ENCODE data around the gene LNX2. TPM values are rescaled to one million over a fixed set of nuclear protein-coding genes. Genes with fewer than 3 reads are reported as not detected.

LNX2 gene
- total RNA-seq, 1 donor from 2014 or later = 29.2 TPM

DNA sequence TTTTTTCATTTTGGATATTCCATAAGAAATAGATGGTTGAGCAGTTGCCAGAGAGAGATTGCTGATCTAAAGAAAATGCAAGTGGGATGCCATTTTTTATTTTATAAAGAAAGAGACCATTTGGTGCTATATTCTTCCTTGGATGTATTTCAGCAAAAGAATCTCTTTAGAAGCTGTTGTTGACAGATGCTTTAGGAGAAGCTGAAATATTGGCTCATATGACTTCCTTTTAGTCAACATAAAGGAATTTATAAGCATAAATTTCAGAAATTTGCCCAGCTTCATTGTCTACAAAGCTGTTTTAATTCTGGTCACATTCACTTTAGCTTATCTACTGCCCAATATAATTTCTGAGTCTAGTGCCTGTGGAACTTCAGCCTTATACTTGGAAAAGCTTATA is 38.2 kb upstream of the LNX2 start:
- DNase-seq (ENCODE audit: low read depth) = no peak
- no peak for FAIRE-seq

DNA sequence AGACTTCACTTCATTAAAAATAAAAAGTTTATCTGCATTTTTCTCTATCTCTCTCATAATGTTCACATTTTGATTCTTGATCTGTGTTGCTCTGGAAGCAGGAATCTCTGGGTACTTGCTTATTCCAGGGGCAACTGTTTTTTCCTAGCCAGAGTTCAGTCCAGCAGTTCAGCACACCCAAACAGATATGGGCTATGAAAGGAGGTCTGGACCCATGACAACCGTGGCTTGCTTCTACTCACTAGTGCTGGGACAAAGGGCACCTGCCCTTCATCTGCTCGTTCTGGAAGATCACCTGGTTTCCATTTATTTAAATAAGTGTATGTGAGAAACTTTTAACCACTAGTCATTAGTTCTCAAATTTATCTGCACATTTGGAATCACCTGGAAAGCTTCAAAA is 37.4 kb upstream of the LNX2 start:
- FAIRE-seq (no peak), DNase-seq (ENCODE audit: low read depth) (no peak)
- no peak overlapping the region for H3K4me3 ChIP-seq (ENCODE audit: low read depth, low read length)
- TF ChIP-seq, protein P1, sequence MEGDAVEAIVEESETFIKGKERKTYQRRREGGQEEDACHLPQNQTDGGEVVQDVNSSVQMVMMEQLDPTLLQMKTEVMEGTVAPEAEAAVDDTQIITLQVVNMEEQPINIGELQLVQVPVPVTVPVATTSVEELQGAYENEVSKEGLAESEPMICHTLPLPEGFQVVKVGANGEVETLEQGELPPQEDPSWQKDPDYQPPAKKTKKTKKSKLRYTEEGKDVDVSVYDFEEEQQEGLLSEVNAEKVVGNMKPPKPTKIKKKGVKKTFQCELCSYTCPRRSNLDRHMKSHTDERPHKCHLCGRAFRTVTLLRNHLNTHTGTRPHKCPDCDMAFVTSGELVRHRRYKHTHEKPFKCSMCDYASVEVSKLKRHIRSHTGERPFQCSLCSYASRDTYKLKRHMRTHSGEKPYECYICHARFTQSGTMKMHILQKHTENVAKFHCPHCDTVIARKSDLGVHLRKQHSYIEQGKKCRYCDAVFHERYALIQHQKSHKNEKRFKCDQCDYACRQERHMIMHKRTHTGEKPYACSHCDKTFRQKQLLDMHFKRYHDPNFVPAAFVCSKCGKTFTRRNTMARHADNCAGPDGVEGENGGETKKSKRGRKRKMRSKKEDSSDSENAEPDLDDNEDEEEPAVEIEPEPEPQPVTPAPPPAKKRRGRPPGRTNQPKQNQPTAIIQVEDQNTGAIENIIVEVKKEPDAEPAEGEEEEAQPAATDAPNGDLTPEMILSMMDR (IDR thresholded peaks at IDR 0.05; ENCODE audit: insufficient read depth, low read length, severe bottlenecking) = no peak
- no peaks in the 10 kb centered on the region for H3K27me3 ChIP-seq (ENCODE audit: control insufficient read depth, insufficient read depth, low read length)
- H3K36me3 ChIP-seq (ENCODE audit: control insufficient read depth, insufficient read depth, low read length) = no peaks in the 10 kb centered on the region

More for the DNA sequence above, 38.2 kb upstream of the LNX2 start:
- Histone ChIP-seq H3K27me3 (ENCODE audit: control insufficient read depth, insufficient read depth, low read length) (no peaks in the 10 kb centered on the region), H3K36me3 (ENCODE audit: control insufficient read depth, insufficient read depth, low read length) (no peaks in the 10 kb centered on the region), H3K4me3 (ENCODE audit: low read depth, low read length) (no peak overlapping the region)
- TF ChIP-seq, protein P1 (IDR thresholded peaks at IDR 0.05; ENCODE audit: insufficient read depth, low read length, severe bottlenecking) = no peak

DNA sequence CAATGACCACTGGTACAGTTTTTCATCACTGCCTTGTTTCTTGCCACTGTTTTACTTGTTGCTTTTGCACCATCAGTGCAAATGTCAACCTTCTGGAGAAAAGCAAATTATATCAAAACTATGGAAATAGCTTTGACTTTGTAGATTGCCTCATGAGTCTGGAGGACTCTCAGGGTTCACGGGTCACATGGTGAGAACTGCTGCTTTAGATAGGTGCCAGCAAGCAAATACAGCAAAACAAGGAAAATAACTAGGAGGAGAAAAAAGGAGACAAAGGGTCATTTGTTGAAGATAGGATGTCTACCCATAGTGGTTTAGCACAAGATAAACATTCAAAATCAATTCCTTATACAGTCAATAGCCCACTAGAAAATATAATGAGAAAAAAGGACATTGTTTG is 34.5 kb upstream of the LNX2 start:
- FAIRE-seq = no peak
- H3K4me3 ChIP-seq (ENCODE audit: low read depth, low read length) = no peak overlapping the region
- TF ChIP-seq, protein P1 (IDR thresholded peaks at IDR 0.05; ENCODE audit: insufficient read depth, low read length, severe bottlenecking) = no peak

DNA sequence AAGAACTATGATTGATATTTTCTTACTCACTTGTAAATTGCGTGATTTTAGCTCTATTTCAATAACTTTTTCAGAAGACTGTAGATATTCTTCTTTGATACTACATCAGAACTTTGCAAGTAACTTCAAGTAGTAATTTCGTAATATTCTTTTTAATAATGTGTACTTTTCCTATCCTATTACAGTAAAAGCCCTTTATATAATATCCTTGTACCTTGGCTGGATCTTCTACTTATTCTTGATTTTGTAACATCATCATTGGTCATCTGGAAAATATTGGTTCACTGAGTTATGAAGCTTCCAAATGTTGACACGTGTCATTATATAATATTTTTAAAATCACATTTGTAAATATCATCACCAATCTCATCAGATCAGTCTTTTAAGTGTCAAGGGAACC is 33.7 kb upstream of the LNX2 start:
- peaks cover 7% of the 10 kb centered on the region for H3K36me3 ChIP-seq (ENCODE audit: control insufficient read depth, insufficient read depth, low read length)
- FAIRE-seq = no peak
- TF ChIP-seq, protein P1 (IDR thresholded peaks at IDR 0.05; ENCODE audit: insufficient read depth, low read length, severe bottlenecking) = no peak
- H3K4me3 ChIP-seq (ENCODE audit: low read depth, low read length) = no peak overlapping the region
- DNase-seq (ENCODE audit: low read depth) = no peak
- no peaks in the 10 kb centered on the region for H3K27me3 ChIP-seq (ENCODE audit: control insufficient read depth, insufficient read depth, low read length)

More for the DNA sequence above, 34.5 kb upstream of the LNX2 start:
- no peak for DNase-seq (ENCODE audit: low read depth)
- Histone ChIP-seq H3K36me3 (ENCODE audit: control insufficient read depth, insufficient read depth, low read length) (peaks cover 4% of the 10 kb centered on the region), H3K27me3 (ENCODE audit: control insufficient read depth, insufficient read depth, low read length) (no peaks in the 10 kb centered on the region)

DNA sequence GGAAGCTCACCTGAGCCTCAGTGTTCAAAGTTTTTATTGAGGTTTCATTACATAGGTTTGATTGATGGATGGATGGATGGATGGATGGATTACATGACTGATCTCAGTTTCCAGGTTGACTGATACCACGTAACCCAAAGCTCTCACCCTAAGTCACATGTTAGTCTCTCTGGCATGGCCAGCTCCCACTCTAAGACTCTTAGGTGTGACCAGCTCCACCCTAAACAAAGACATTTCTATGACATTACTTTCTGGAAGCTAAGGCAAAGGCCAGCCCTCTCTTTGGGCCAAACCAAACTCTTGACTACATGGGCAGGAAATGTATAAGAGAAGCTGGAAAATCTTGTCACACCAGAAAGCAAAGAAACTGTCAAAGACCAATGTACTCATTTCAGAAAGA is 30.0 kb upstream of the LNX2 start:
- peak; percentile 70 for FAIRE-seq
- Histone ChIP-seq H3K36me3 (ENCODE audit: control insufficient read depth, insufficient read depth, low read length) (peaks cover 11% of the 10 kb centered on the region), H3K4me3 (ENCODE audit: low read depth, low read length) (no peak overlapping the region), H3K27me3 (ENCODE audit: control insufficient read depth, insufficient read depth, low read length) (no peaks in the 10 kb centered on the region)
- DNase-seq (ENCODE audit: low read depth) = no peak
- TF ChIP-seq, protein P1 (IDR thresholded peaks at IDR 0.05; ENCODE audit: insufficient read depth, low read length, severe bottlenecking) = no peak

DNA sequence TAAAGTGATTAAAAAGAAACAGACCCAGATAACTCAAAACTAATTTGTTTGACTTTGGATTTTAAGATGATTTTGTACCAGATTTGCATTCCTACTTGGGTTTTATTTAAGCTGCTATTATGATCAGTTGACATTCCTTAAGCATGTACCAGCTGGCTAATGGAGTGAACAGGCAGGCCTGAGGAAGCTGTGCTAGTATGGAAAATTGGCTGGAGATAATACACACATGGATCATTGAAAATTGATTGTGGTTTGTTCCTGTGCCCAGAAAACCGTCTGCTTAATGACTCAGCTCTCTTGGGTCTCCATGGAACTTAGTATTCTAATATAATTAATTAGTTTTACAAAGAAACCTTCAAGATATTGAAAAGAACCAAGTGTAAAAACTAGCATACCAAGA is 24.0 kb upstream of the LNX2 start:
- Histone ChIP-seq H3K36me3 (ENCODE audit: control insufficient read depth, insufficient read depth, low read length) (peaks cover 4% of the 10 kb centered on the region), H3K27me3 (ENCODE audit: control insufficient read depth, insufficient read depth, low read length) (no peaks in the 10 kb centered on the region), H3K4me3 (ENCODE audit: low read depth, low read length) (no peak overlapping the region)
- DNase-seq (ENCODE audit: low read depth) (peak; percentile 85), FAIRE-seq (no peak)
- TF ChIP-seq, protein P1 (IDR thresholded peaks at IDR 0.05; ENCODE audit: insufficient read depth, low read length, severe bottlenecking) = no peak
